ENCODE data around the gene NOP14. TPM values are rescaled to one million over a fixed set of nuclear protein-coding genes. Genes with fewer than 3 reads are reported as not detected.
A peak's percentile ranks its signal among the peaks of the same experiment; 100 is the strongest.

NOP14 gene
- polyA plus RNA-seq, 1 of the 3 experiments (the other 2 are of a cell fraction): 9.8 TPM

GRCh38 chr4:2934077-2934812, 29.0 kb downstream of the NOP14 start:
- Histone ChIP-seq H3K36me3 (replicated peaks in 1 of 2; ENCODE audit: control insufficient read depth in 1 of 2, insufficient read depth in 2 of 2, low read length in 1 of 2) (peaks cover 15 to 54% of the 10 kb centered on the region in 2 experiments), H2AFZ (ENCODE audit: low read depth) (peak overlapping the region; percentile 53; the same call in 1 of the 2 replicates), H3F3A (replicated peaks; ENCODE audit: insufficient read depth) (peaks cover 24% of the 10 kb centered on the region), H3K9me2 (no peaks in the 10 kb centered on the region), H3K79me2 (ENCODE audit: insufficient read depth) (peaks cover 48% of the 10 kb centered on the region), H3K9ac (peak overlapping the region; percentile 65), H3K27me3 (ENCODE audit: insufficient read depth) (no peaks in the 10 kb centered on the region), H3K9me3 (no peaks in the 10 kb centered on the region), H3K4me3 (ENCODE audit: low read depth in 2 of 2, low read length in 1 of 2) (peak overlapping the region; percentile 70 to 98), H3K4me1 (ENCODE audit: control insufficient read depth in 1 of 2, insufficient read depth in 2 of 2, low read depth in 1 of 2, low read length in 1 of 2) (peaks cover 20 to 43% of the 10 kb centered on the region in 2 experiments), H4K20me1 (ENCODE audit: insufficient read depth) (0 out of 2 replicates have a peak, but pooled peaks cover 19% of the 10 kb centered on the region), H3K27ac (ENCODE audit: low read depth in 2 of 2, low read length in 1 of 2) (peak overlapping the region; percentile 35 to 87; a peak in 3 of 4 replicates), H3K4me2 (peak overlapping the region; percentile 99)
- TF ChIP-seq NRF1 (IDR thresholded peaks at IDR 0.05; ENCODE audit: low read depth, low read length): peak; percentile 48
- TF ChIP-seq MXI1 (IDR thresholded peaks at IDR 0.05; ENCODE audit: low read depth, low read length): peak; percentile 47; the same call in 1 of the 2 replicates
- TF ChIP-seq MAX (IDR thresholded peaks at IDR 0.05; ENCODE audit: low read depth): no peak
- CTCF ChIA-PET: interaction anchor here (2.6 kb wide), 1 partner anchor 21 kb away, joined by 19 read pairs; no protein-coding TSS in a partner anchor
- POLR2A ChIA-PET: interaction anchor here (0.7 to 1.6 kb wide), 4 partner anchors 48 to 170 kb away, joined by 3 to 4 read pairs (median 3); no protein-coding TSS in a partner anchor
- no peak for DNase-seq
- WGBS (ENCODE audit: low lambda C conversion rate): 2% methylated on average over 23 of the region's 93 CpGs

GRCh38 chr4:2933566-2934076, 29.6 kb downstream of the NOP14 start:
- Histone ChIP-seq H4K20me1 (ENCODE audit: insufficient read depth) (0 out of 2 replicates have a peak, but pooled peaks cover 19% of the 10 kb centered on the region), H3K36me3 (replicated peaks in 1 of 2; ENCODE audit: control insufficient read depth in 1 of 2, insufficient read depth in 2 of 2, low read length in 1 of 2) (peaks cover 12 to 55% of the 10 kb centered on the region in 2 experiments), H3K27ac (ENCODE audit: low read depth in 2 of 2, low read length in 1 of 2) (peak overlapping the region; percentile 35 to 87; a peak in 3 of 4 replicates), H3K4me3 (ENCODE audit: low read depth in 2 of 2, low read length in 1 of 2) (peak overlapping the region; percentile 70 to 77), H3K9ac (peak overlapping the region; percentile 65), H3K79me2 (ENCODE audit: insufficient read depth) (peaks cover 48% of the 10 kb centered on the region), H3K9me3 (no peaks in the 10 kb centered on the region), H3K4me1 (ENCODE audit: control insufficient read depth in 1 of 2, insufficient read depth in 2 of 2, low read depth in 1 of 2, low read length in 1 of 2) (peaks cover 20 to 43% of the 10 kb centered on the region in 2 experiments), H3K4me2 (peak overlapping the region; percentile 99), H3K27me3 (ENCODE audit: insufficient read depth) (no peaks in the 10 kb centered on the region), H3K9me2 (no peaks in the 10 kb centered on the region), H3F3A (replicated peaks; ENCODE audit: insufficient read depth) (peaks cover 21% of the 10 kb centered on the region), H2AFZ (ENCODE audit: low read depth) (no peak overlapping the region; the same call in 1 of the 2 replicates)
- ChIA-PET CTCF (no interaction called here), POLR2A (no interaction called here)
- WGBS (ENCODE audit: low lambda C conversion rate): 28% methylated on average over 5 of the region's 31 CpGs
- TF ChIP-seq REST (IDR thresholded peaks at IDR 0.05; ENCODE audit: low read depth, low read length): no peak
- TF ChIP-seq FOXM1 (IDR thresholded peaks at IDR 0.05; ENCODE audit: low read depth): no peak
- no peak for TF ChIP-seq TEAD4 (IDR thresholded peaks at IDR 0.05; ENCODE audit: borderline replicate concordance, insufficient read depth)
- TF ChIP-seq GABPA (IDR thresholded peaks at IDR 0.05; ENCODE audit: low read depth): no peak
- TF ChIP-seq USF2 (IDR thresholded peaks at IDR 0.05; ENCODE audit: borderline replicate concordance, low read depth, low read length): no peak
- no peak for TF ChIP-seq CHD2 (IDR thresholded peaks at IDR 0.05; ENCODE audit: low read length, partially characterized antibody)
- TF ChIP-seq MAX (IDR thresholded peaks at IDR 0.05; ENCODE audit: low read depth): peak; percentile 17; the same call in 1 of the 2 replicates
- no peak for TF ChIP-seq YY1 (IDR thresholded peaks at IDR 0.05; ENCODE audit: low read depth)
- TF ChIP-seq EP300 (IDR thresholded peaks at IDR 0.05; ENCODE audit: borderline replicate concordance in 1 of 2, low read depth in 1 of 2, low read length in 1 of 2): no peak
- DNase-seq: no peak

All from SK-N-SH (cell line).